Upper lobe of left lung (tissue), 4 donors: ENCODE results near the gene FOXA1.

Experiments used
- CTCF ChIP-seq, 6 experiments: fragments of 450-650 bp in 4 of 6; fragments of 200-600 bp in 2 of 6; sonication (generic) in 2 of 6; IDR thresholded peaks; one replicate each; pipeline ENCODE4 v1.5.1; 2016 to 2019; ENCODE audit warnings: antibody characterized with exemption in 6 of 6
- POLR2AphosphoS5 ChIP-seq, 2 donors: sonication (generic); formaldehyde crosslinking; IDR thresholded peaks; one replicate each; pipeline ENCODE4 v1.5.1; 2017; ENCODE audit warnings: antibody characterized with exemption in 2 of 2

DNA sequence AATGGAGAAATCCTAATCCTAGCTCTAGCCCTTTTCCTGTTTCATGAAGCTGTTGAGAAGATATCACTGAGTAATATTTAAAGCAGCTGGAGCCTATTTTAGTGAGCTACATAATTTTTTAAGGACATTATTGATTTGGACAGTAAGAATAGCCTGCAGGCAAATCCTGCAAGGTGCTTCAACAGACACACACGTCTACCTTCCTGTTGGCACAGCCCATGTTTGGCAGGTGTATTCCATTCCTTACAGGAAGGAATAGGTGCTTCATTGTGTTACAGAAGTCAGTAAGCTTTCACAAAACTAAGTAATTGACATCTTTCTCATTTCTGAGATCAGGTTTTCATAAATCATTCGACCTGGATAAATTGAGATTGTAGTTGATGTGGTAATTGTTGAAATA lies 50.6 kb downstream of the FOXA1 start:
- TF ChIP-seq CTCF (IDR thresholded peaks at IDR 0.05) (no peak), POLR2AphosphoS5 (IDR thresholded peaks at IDR 0.05) (no peak)
